Measurements from ENCODE around the gene CLEC4F.
A peak's percentile ranks its signal among the peaks of the same experiment; 100 is the strongest.
"Not testable (repeated sequence)": the region's sequence is repeated elsewhere in the genome, so short reads cannot be mapped to it uniquely, and the experiment has no call there.

The CLEC4F gene

GRCh38 chr2:70826696-70827350, 6.4 kb upstream of the CLEC4F start:
- no peak for DNase-seq

GRCh38 chr2:70823249-70823648, 2.9 kb upstream of the CLEC4F start:
- DNase-seq, result no peak

GRCh38 chr2:70822843-70823242, 2.4 kb upstream of the CLEC4F start:
- DNase-seq, result no peak

- no peak for DNase-seq
These were observed 3.0 kb downstream of the CLEC4F start for GRCh38 chr2:70817284-70817954.

GRCh38 chr2:70816726-70817125, 3.7 kb downstream of the CLEC4F start:
- no peak for DNase-seq

- DNase-seq, result no peak
These were observed 11.1 kb downstream of the CLEC4F start for GRCh38 chr2:70808983-70809958.

- DNase-seq, result no peak
These were observed 12.6 kb downstream of the CLEC4F start for GRCh38 chr2:70807828-70808118.

GRCh38 chr2:70807102-70807827, 13.1 kb downstream of the CLEC4F start:
- no peak for DNase-seq

- no peak for DNase-seq
These were observed 13.8 kb downstream of the CLEC4F start for GRCh38 chr2:70806620-70807019.

- DNase-seq, result no peak
These were observed 14.4 kb downstream of the CLEC4F start for GRCh38 chr2:70806013-70806412.

- DNase-seq, result no peak
These were observed 18.7 kb downstream of the CLEC4F start for GRCh38 chr2:70801607-70802263.

GRCh38 chr2:70799706-70800105, 20.7 kb downstream of the CLEC4F start:
- DNase-seq, result no peak

- not testable (repeated sequence) for DNase-seq
These were observed 22.4 kb downstream of the CLEC4F start for GRCh38 chr2:70797996-70798395.

- no peak for DNase-seq
These were observed 22.9 kb downstream of the CLEC4F start for GRCh38 chr2:70797506-70797905.

GRCh38 chr2:70796262-70796661, 24.1 kb downstream of the CLEC4F start:
- DNase-seq, result no peak

GRCh38 chr2:70795164-70795995, 25.0 kb downstream of the CLEC4F start:
- no peak for DNase-seq

- DNase-seq, result no peak
These were observed 26.9 kb downstream of the CLEC4F start for GRCh38 chr2:70793450-70793849.

- DNase-seq, result no peak
These were observed 30.1 kb downstream of the CLEC4F start, which contains the start of gene FIGLA for GRCh38 chr2:70790136-70790828. Gene FIGLA, minus strand, starts transcription at chr2:70790643. Its CDS starts 5 bp downstream, at chr2:70790638.

GRCh38 chr2:70789304-70790135, 30.9 kb downstream of the CLEC4F start:
- DNase-seq, result peak; percentile 66

Data from left hindlimb (tissue), 1 donor.